ENCODE results near the gene CTNNBIP1. TPM values are rescaled to one million over a fixed set of nuclear protein-coding genes. Genes with fewer than 3 reads are reported as not detected.
"Not testable (repeated sequence)": the region's sequence is repeated elsewhere in the genome, so short reads cannot be mapped to it uniquely, and the experiment has no call there.

Gene CTNNBIP1
- total RNA-seq, 1 donor from 2014 or later = 47.6 TPM

DNA sequence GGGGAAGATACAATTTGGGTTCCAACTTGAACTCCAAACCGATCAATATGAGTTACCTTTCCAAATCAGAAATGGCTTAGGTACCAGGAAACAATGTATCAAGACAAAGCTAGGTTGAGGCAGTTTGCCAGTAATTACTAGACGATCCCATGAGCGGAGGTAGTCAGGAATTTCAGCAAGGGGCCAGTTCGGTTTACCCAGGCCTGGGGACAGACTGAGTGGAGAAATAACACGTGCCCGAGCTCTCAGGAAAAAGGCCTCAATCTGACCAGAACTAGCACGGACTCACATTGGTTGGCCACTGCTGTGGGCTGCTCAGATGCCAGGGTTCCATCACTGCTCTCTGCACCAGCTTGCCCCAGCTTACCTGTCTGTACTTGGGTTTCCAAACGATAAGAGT lies 101.6 kb downstream of the CTNNBIP1 start:
- no peak overlapping the region for H3K4me3 ChIP-seq
- no peak for ATAC-seq
- no peak overlapping the region for H3K27ac ChIP-seq
- no peaks in the 10 kb centered on the region for H3K9me3 ChIP-seq
- peaks cover 7% of the 10 kb centered on the region for H3K4me1 ChIP-seq
- H3K36me3 ChIP-seq = no peaks in the 10 kb centered on the region
- peak; percentile 26 for DNase-seq
- intact Hi-C loops (cut with DNase I) = no loop called here
- H3K27me3 ChIP-seq = no peaks in the 10 kb centered on the region
- TF ChIP-seq, protein P1, sequence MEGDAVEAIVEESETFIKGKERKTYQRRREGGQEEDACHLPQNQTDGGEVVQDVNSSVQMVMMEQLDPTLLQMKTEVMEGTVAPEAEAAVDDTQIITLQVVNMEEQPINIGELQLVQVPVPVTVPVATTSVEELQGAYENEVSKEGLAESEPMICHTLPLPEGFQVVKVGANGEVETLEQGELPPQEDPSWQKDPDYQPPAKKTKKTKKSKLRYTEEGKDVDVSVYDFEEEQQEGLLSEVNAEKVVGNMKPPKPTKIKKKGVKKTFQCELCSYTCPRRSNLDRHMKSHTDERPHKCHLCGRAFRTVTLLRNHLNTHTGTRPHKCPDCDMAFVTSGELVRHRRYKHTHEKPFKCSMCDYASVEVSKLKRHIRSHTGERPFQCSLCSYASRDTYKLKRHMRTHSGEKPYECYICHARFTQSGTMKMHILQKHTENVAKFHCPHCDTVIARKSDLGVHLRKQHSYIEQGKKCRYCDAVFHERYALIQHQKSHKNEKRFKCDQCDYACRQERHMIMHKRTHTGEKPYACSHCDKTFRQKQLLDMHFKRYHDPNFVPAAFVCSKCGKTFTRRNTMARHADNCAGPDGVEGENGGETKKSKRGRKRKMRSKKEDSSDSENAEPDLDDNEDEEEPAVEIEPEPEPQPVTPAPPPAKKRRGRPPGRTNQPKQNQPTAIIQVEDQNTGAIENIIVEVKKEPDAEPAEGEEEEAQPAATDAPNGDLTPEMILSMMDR (IDR thresholded peaks at IDR 0.05) = no peak

- ATAC-seq = no peak
- Histone ChIP-seq H3K9me3 (no peaks in the 10 kb centered on the region), H3K27me3 (no peaks in the 10 kb centered on the region), H3K4me1 (peaks cover 7% of the 10 kb centered on the region), H3K4me3 (no peak overlapping the region), H3K27ac (no peak overlapping the region), H3K36me3 (no peaks in the 10 kb centered on the region)
- peak; percentile 61 for DNase-seq
- intact Hi-C loops (cut with DNase I) = no loop called here
- TF ChIP-seq, protein P1 (IDR thresholded peaks at IDR 0.05) = no peak
Observed at GRCh38 chr1:9807541-9807940, 102.5 kb downstream of the CTNNBIP1 start.

- peak; percentile 5 for DNase-seq
- intact Hi-C loops (cut with DNase I); H3K9me3 ChIP-seq; H3K4me1 ChIP-seq; H3K4me3 ChIP-seq; H3K36me3 ChIP-seq; H3K27ac ChIP-seq; H3K27me3 ChIP-seq; ATAC-seq: not testable (repeated sequence)
Observed at GRCh38 chr1:9805972-9806371, 104.1 kb downstream of the CTNNBIP1 start.

GRCh38 chr1:9805006-9805508 lies 105.0 kb downstream of the CTNNBIP1 start:
- no peak for DNase-seq
- TF ChIP-seq, protein P1 (IDR thresholded peaks at IDR 0.05) = no peak
- H3K9me3 ChIP-seq = no peaks in the 10 kb centered on the region
- H3K4me3 ChIP-seq = no peak overlapping the region
- H3K4me1 ChIP-seq = peaks cover 5% of the 10 kb centered on the region
- H3K27me3 ChIP-seq = no peaks in the 10 kb centered on the region
- H3K27ac ChIP-seq = no peak overlapping the region
- no peaks in the 10 kb centered on the region for H3K36me3 ChIP-seq
- intact Hi-C loops (cut with DNase I) = no loop called here
- no peak for ATAC-seq

GRCh38 chr1:9803003-9803918 lies 106.8 kb downstream of the CTNNBIP1 start:
- intact Hi-C loops (cut with DNase I); H3K27ac ChIP-seq; H3K4me1 ChIP-seq; H3K27me3 ChIP-seq; DNase-seq; ATAC-seq; H3K36me3 ChIP-seq; H3K9me3 ChIP-seq; H3K4me3 ChIP-seq: not testable (repeated sequence)

- H3K4me3 ChIP-seq = no peak overlapping the region
- TF ChIP-seq, protein P1 (IDR thresholded peaks at IDR 0.05) = no peak
- no peaks in the 10 kb centered on the region for H3K36me3 ChIP-seq
- intact Hi-C loops (cut with DNase I) = no loop called here
- H3K4me1 ChIP-seq = peaks cover 10% of the 10 kb centered on the region
- no peak for DNase-seq
- H3K27me3 ChIP-seq = no peaks in the 10 kb centered on the region
- no peak for ATAC-seq
- H3K9me3 ChIP-seq = no peaks in the 10 kb centered on the region
- no peak overlapping the region for H3K27ac ChIP-seq
Observed at GRCh38 chr1:9801909-9802308, 108.2 kb downstream of the CTNNBIP1 start.

Other genes starting within 250 kb of the CTNNBIP1 start
- gene CLSTN1, start 86.3 kb downstream of the CTNNBIP1 start, total RNA-seq = 71.0 TPM
- 29.1 TPM for gene LZIC, start 33.1 kb upstream of the CTNNBIP1 start, total RNA-seq
- gene NMNAT1, start 33.2 kb upstream of the CTNNBIP1 start, total RNA-seq = 9.1 TPM
- 8.7 TPM for gene RBP7, start 87.0 kb upstream of the CTNNBIP1 start, total RNA-seq
- 36.2 TPM for gene UBE4B, start 122.7 kb upstream of the CTNNBIP1 start, total RNA-seq